K562 (cell line): Measurements from ENCODE around the gene MAMDC2. TPM values are rescaled to one million over a fixed set of nuclear protein-coding genes. Genes with fewer than 3 reads are reported as not detected.

ENCODE experiments used
- ATAC-seq: fragments of 200-7000 bp; cut with Tn5 transposase; 3 replicates; pipeline ENCODE4 v1.9.1; 2020; ENCODE audit warnings: moderate library complexity
- BruUV-seq: library from RNA; stranded (reverse); fragments of 400-500 nt; replicated peaks from 2 replicates; lab custom pipeline; 2021; lab: Mats Ljungman, UMichigan
- CTCF ChIA-PET: fragments of 300-600 bp; formaldehyde crosslinking; extraction: SDS; loops from one replicate; lab custom pipeline; 2021; ENCODE audit warnings: low intra/inter-chr PET ratio; lab: Yijun Ruan, JAX
- POLR2A ChIA-PET: fragments of 300-600, 350-650 bp; sonication (Branson Sonifier 250); formaldehyde crosslinking; extraction: SDS; loops from one replicate; lab custom pipeline; 2021; ENCODE audit warnings: antibody characterized with exemption, inconsistent platforms; lab: Yijun Ruan, JAX
- DNase-seq, 4 experiments: peaks; one replicate each; pipeline versions ENCODE4 v3.0.0 to v3.0.0-alpha.2; 2011 to 2018; ENCODE audit warnings: low spot score in 3 of 4, mixed read lengths in 3 of 4; ENCODE audit errors: extremely low read depth in 1 of 4
- FAIRE-seq: peaks from 2 replicates; lab custom pipeline; 2011; peaks lifted over from hg19 to GRCh38; lab: Jason Lieb, UNC
- H2AFZ ChIP-seq: 2 replicates; pipeline ENCODE4 v1.6.0; 2011; ENCODE audit warnings: low read depth, low read length, control low read depth, inconsistent platforms
- H3K27ac ChIP-seq: fragments of 200-600 bp; 3 replicates; pipeline ENCODE4 v1.8.0; 2011; ENCODE audit warnings: low read depth, mild to moderate bottlenecking, control low read depth, inconsistent platforms, low read length, moderate library complexity, mixed read lengths; ENCODE audit errors: extremely low read depth
- H3K27me3 ChIP-seq, 2 experiments: fragments of 300-600 bp in 1 of 2; 2 replicates in 1 of 2; 3 replicates in 1 of 2; pipeline versions ENCODE4 v1.6.0 to v1.8.0; 2011; ENCODE audit warnings: inconsistent platforms in 2 of 2, low read length in 2 of 2, mild to moderate bottlenecking in 1 of 2, mixed read lengths in 1 of 2, moderate library complexity in 1 of 2; ENCODE audit not compliant: control insufficient read depth in 2 of 2, insufficient read depth in 2 of 2
- H3K36me3 ChIP-seq: fragments of 300-600 bp; 3 replicates; pipeline ENCODE4 v1.8.0; 2011; ENCODE audit warnings: mild to moderate bottlenecking, low read length, inconsistent platforms; ENCODE audit not compliant: control insufficient read depth, insufficient read depth
- H3K4me1 ChIP-seq, 2 experiments: fragments of 200-600 bp in 1 of 2; replicated peaks in 1 of 2; 2 replicates in 1 of 2; 3 replicates in 1 of 2; pipeline versions ENCODE4 v1.5.1 to v1.8.0; 2011; ENCODE audit warnings: inconsistent platforms in 2 of 2, low read length in 2 of 2, mild to moderate bottlenecking in 1 of 2, mixed read lengths in 1 of 2, moderate library complexity in 1 of 2; ENCODE audit not compliant: control insufficient read depth in 2 of 2, insufficient read depth in 2 of 2
- H3K4me2 ChIP-seq: 2 replicates; pipeline ENCODE4 v1.6.1; 2011; ENCODE audit warnings: low read length, control low read depth, inconsistent platforms, mixed read lengths; ENCODE audit not compliant: insufficient read depth
- H3K4me3 ChIP-seq: fragments of 200-600 bp; sonication (generic), shearing (Covaris generic); 2 replicates; pipeline ENCODE4 v1.5.1; 2016; ENCODE audit warnings: control low read depth, inconsistent platforms
- H3K79me2 ChIP-seq: fragments of 200-600 bp; 3 replicates; pipeline ENCODE4 v1.8.0; 2011; ENCODE audit warnings: low read length, inconsistent platforms; ENCODE audit not compliant: control insufficient read depth, insufficient read depth
- H3K9ac ChIP-seq, 2 experiments: 2 replicates each; pipeline versions ENCODE4 v1.6.0 to v1.6.1; 2011; ENCODE audit warnings: low read depth in 2 of 2, low read length in 2 of 2, control low read depth in 1 of 2, inconsistent platforms in 1 of 2, mild to moderate bottlenecking in 1 of 2, mixed read lengths in 1 of 2; ENCODE audit not compliant: insufficient read depth in 1 of 2
- H3K9me1 ChIP-seq: one replicate; pipeline ENCODE4 v1.6.0; 2011; ENCODE audit warnings: inconsistent platforms, mild to moderate bottlenecking, low read length, moderate library complexity; ENCODE audit not compliant: control insufficient read depth, insufficient read depth
- H3K9me3 ChIP-seq: replicated peaks from 2 replicates; pipeline ENCODE4 v1.5.1; 2011; ENCODE audit warnings: low read depth, low read length, inconsistent platforms; ENCODE audit not compliant: control insufficient read depth, insufficient read depth
- H4K20me1 ChIP-seq: replicated peaks from 2 replicates; pipeline ENCODE4 v1.6.1; 2011; ENCODE audit warnings: low read length, inconsistent platforms, mixed read lengths; ENCODE audit not compliant: control insufficient read depth, insufficient read depth
- ATF3 ChIP-seq, 2 experiments: fragments of 450-650 bp in 1 of 2; sonication (generic) in 1 of 2; formaldehyde crosslinking in 1 of 2; IDR thresholded peaks in 1 of 2; conservative IDR thresholded peaks in 1 of 2; 2 replicates each; pipeline versions ENCODE4 v1.6.1 to v1.8.1; 2016 to 2023; ENCODE audit warnings: mild to moderate bottlenecking in 2 of 2, moderate library complexity in 2 of 2, inconsistent platforms in 1 of 2, missing genetic modification reagents in 1 of 2
- WGBS: fragments of 100-300 bp; shearing (Covaris generic); methylation state at CpG from one replicate; pipeline ENCODE4 v1.1.6; 2016; ENCODE audit warnings: low coverage, mixed read lengths; ENCODE audit not compliant: insufficient coverage; ENCODE audit errors: missing lambda C conversion rate; 5-methylcytosine and 5-hydroxymethylcytosine counted together
- in situ Hi-C: fragments of 300-500 bp; cut with MboI; formaldehyde crosslinking; loops from 4 replicates; pipeline ENCODE4 v1.15.0; 2018; ENCODE audit warnings: inconsistent platforms, mixed read lengths
- intact Hi-C: fragments of 100-400 bp; cut with micrococcal nuclease; formaldehyde crosslinking; loops from 2 replicates; pipeline ENCODE4 v1.14.2; 2022
- polyA plus RNA-seq, 8 experiments: library from polyadenylated mRNA; depleted of rRNA in 4 of 8; stranded (reverse) in 5 of 8; unstranded in 3 of 8; fragments of >200 nt; fragmentation: Nextera tagmentation in 2 of 8; fragmentation: Illumina TruSeq in 1 of 8; extraction: Ambion mirVana in 2 of 8; extraction: Trizol in 1 of 8; gene quantifications; 2 replicates each; pipeline versions ENCODE4 v1.2.1 to v1.2.3, GENCODE V29; 2011 to 2014; ENCODE audit warnings: inconsistent platforms in 1 of 8, missing spikeins in 1 of 8
- total RNA-seq, 7 experiments: library from RNA; depleted of rRNA in 6 of 7; stranded (reverse); fragments of >200 nt in 6 of 7; fragmentation: Illumina TruSeq in 2 of 7; extraction: Trizol in 2 of 7; gene quantifications; 2 replicates each; pipeline versions ENCODE4 v1.2.1 to v1.2.3, GENCODE V29; 2011 to 2021; ENCODE audit warnings: low replicate concordance in 1 of 7

The MAMDC2 gene
- total and polyA plus RNA-seq, 9 of the 15 experiments (the other 6 are each of a cell fraction or from before 2014, with no cell fraction given), result 0.01 to 0.03 TPM; not detected in 7

GRCh38 chr9:70133253-70134208 lies 89.9 kb downstream of the MAMDC2 start:
- no peak for FAIRE-seq

More at GRCh38 chr9:70133253-70134208, 89.9 kb downstream of the MAMDC2 start:
- ChIA-PET CTCF (no interaction called here), POLR2A (interaction anchor here (0.6 kb wide), 1 partner anchor 487 kb away, joined by 3 read pairs; no protein-coding TSS in a partner anchor)
- Histone ChIP-seq H3K9ac (no peak overlapping the region), H3K4me1 (no peaks in the 10 kb centered on the region), H4K20me1 (no peaks in the 10 kb centered on the region), H3K9me1 (no peaks in the 10 kb centered on the region), H3K79me2 (no peaks in the 10 kb centered on the region), H3K4me3 (no peak overlapping the region), H2AFZ (no peak overlapping the region), H3K36me3 (no peaks in the 10 kb centered on the region), H3K27ac (no peak overlapping the region), H3K9me3 (no peaks in the 10 kb centered on the region), H3K27me3 (peaks cover 0 to 5% of the 10 kb centered on the region in 2 experiments; a peak in 1 of 5 replicates), H3K4me2 (no peak overlapping the region)
- intact Hi-C loops, result no loop called here
- no TSS peak for BruUV-seq
- TF ChIP-seq ATF3 (IDR thresholded peaks at IDR 0.05) (no peak), ATF3 (CRISPR knock-in tag; conservative IDR thresholded peaks at IDR 0.05) (no peak)
- ATAC-seq, result no peak
- DNase-seq, result no peak
- 0% methylated on average over 6 of the region's 6 CpGs for WGBS
- in situ Hi-C loops, result no loop called here
